Activated CD8-positive, alpha-beta T cell treated with anti-CD3 and anti-CD28 coated beads, Interleukin-2, amount 10 ng/mL, durations not matched to agents 7 days and 5 days (primary cell): ENCODE measurements around the gene SLC4A1. TPM values are rescaled to one million over a fixed set of nuclear protein-coding genes. Genes with fewer than 3 reads are reported as not detected.
A peak's percentile ranks its signal among the peaks of the same experiment; 100 is the strongest.

Experiments used
- ATAC-seq: fragments of 150-1000 bp; cut with Tn5 transposase; one replicate; pipeline ENCODE4 v1.10.0; 2021; ENCODE audit warnings: moderate library complexity
- CTCF ChIA-PET: fragments of 350-600 bp; sonication (Branson Sonifier 250); formaldehyde crosslinking; loops from one replicate; lab custom pipeline; 2021; ENCODE audit warnings: antibody characterized with exemption; lab: Charles Lee
- POLR2A ChIA-PET: fragments of 350-600 bp; sonication (Branson Sonifier 250); formaldehyde crosslinking; loops from one replicate; lab custom pipeline; 2021; ENCODE audit warnings: antibody characterized with exemption; lab: Charles Lee
- DNase-seq: peaks from one replicate; pipeline ENCODE4 v3.0.0-alpha.2; 2020
- H3K27ac Mint-ChIP-seq: one replicate; pipeline ENCODE4 v1.8.0; 2021; ENCODE audit warnings: mild to moderate bottlenecking, mixed read lengths
- H3K27me3 Mint-ChIP-seq: one replicate; pipeline ENCODE4 v1.8.0; 2021; ENCODE audit warnings: low read depth, mixed read lengths
- H3K36me3 Mint-ChIP-seq: one replicate; pipeline ENCODE4 v1.8.0; 2021; ENCODE audit warnings: low read depth, mixed read lengths
- H3K4me1 Mint-ChIP-seq: one replicate; pipeline ENCODE4 v1.8.0; 2021; ENCODE audit warnings: low read depth, mixed read lengths
- H3K4me3 Mint-ChIP-seq: one replicate; pipeline ENCODE4 v1.8.0; 2021; ENCODE audit warnings: mild to moderate bottlenecking, mixed read lengths
- H3K9me3 Mint-ChIP-seq: one replicate; pipeline ENCODE4 v1.8.0; 2022; ENCODE audit warnings: mixed read lengths; ENCODE audit not compliant: insufficient read depth
- total RNA-seq, 2 experiments: library from RNA; stranded (reverse); gene quantifications; one replicate each; pipeline ENCODE4 v1.2.3, GENCODE V29; 2021

Gene SLC4A1
- total RNA-seq, 2 experiments from 2014 or later: not detected

GRCh38 chr17:44218344-44219107 is 49.4 kb downstream of the SLC4A1 start:
- ChIA-PET POLR2A (interaction anchor here (0.8 to 6.6 kb wide), 6 partner anchors 14 to 107 kb away, joined by 3 to 59 read pairs (median 20); partner anchors contain the start of genes ATXN7L3, SLC25A39 and TMUB2), CTCF (interaction anchor here (0.7 to 1.8 kb wide), 8 partner anchors 9 to 112 kb away, joined by 3 to 14 read pairs (median 6); no protein-coding TSS in a partner anchor)
- H3K9me3 Mint-ChIP-seq: no peaks in the 10 kb centered on the region
- H3K4me3 Mint-ChIP-seq: peak overlapping the region; percentile 97
- H3K36me3 Mint-ChIP-seq: peaks cover 48% of the 10 kb centered on the region
- peak; percentile 60 for ATAC-seq
- no peaks in the 10 kb centered on the region for H3K27me3 Mint-ChIP-seq
- peak; percentile 90 for DNase-seq
- peak overlapping the region; percentile 85 for H3K27ac Mint-ChIP-seq
- peaks cover 46% of the 10 kb centered on the region for H3K4me1 Mint-ChIP-seq

GRCh38 chr17:44217738-44218343 is 50.1 kb downstream of the SLC4A1 start:
- peak; percentile 47 for DNase-seq
- CTCF ChIA-PET: interaction anchor here (0.9 to 4.6 kb wide), 13 partner anchors 8 to 128 kb away, joined by 3 to 37 read pairs (median 7); partner anchors contain the start of gene GRN
- Mint-ChIP-seq H3K27me3 (no peaks in the 10 kb centered on the region), H3K36me3 (peaks cover 55% of the 10 kb centered on the region), H3K27ac (peak overlapping the region; percentile 85), H3K4me1 (peaks cover 52% of the 10 kb centered on the region), H3K4me3 (peak overlapping the region; percentile 97), H3K9me3 (no peaks in the 10 kb centered on the region)
- no peak for ATAC-seq
- POLR2A ChIA-PET: interaction anchor here (0.7 to 6.6 kb wide), 7 partner anchors 9 to 107 kb away, joined by 3 to 59 read pairs (median 15); partner anchors contain the start of genes ATXN7L3, SLC25A39 and TMUB2

GRCh38 chr17:44216694-44217093 is 51.2 kb downstream of the SLC4A1 start:
- peak overlapping the region; percentile 85 for H3K27ac Mint-ChIP-seq
- ChIA-PET CTCF (interaction anchor here (0.7 to 4.6 kb wide), 18 partner anchors 11 to 317 kb away, joined by 3 to 37 read pairs (median 4); partner anchors contain the start of genes GRN, HDAC5 and SLC25A39), POLR2A (interaction anchor here (0.6 to 6.6 kb wide), 10 partner anchors 9 to 129 kb away, joined by 3 to 59 read pairs (median 4); partner anchors contain the start of genes ATXN7L3, HDAC5 and SLC25A39)
- H3K27me3 Mint-ChIP-seq: no peaks in the 10 kb centered on the region
- no peak for DNase-seq
- H3K4me1 Mint-ChIP-seq: peaks cover 50% of the 10 kb centered on the region
- peaks cover 55% of the 10 kb centered on the region for H3K36me3 Mint-ChIP-seq
- no peaks in the 10 kb centered on the region for H3K9me3 Mint-ChIP-seq
- ATAC-seq: no peak
- peak overlapping the region; percentile 97 for H3K4me3 Mint-ChIP-seq

GRCh38 chr17:44216173-44216572 is 51.8 kb downstream of the SLC4A1 start:
- ATAC-seq: no peak
- CTCF ChIA-PET: interaction anchor here (0.8 to 4.6 kb wide), 15 partner anchors 10 to 318 kb away, joined by 3 to 37 read pairs (median 6); partner anchors contain the start of genes GRN and SLC25A39
- H3K4me1 Mint-ChIP-seq: peaks cover 52% of the 10 kb centered on the region
- POLR2A ChIA-PET: interaction anchor here (0.6 to 6.6 kb wide), 9 partner anchors 8 to 130 kb away, joined by 3 to 59 read pairs (median 4); partner anchors contain the start of genes ATXN7L3, HDAC5 and SLC25A39
- H3K9me3 Mint-ChIP-seq: no peaks in the 10 kb centered on the region
- peak; percentile 75 for DNase-seq
- H3K27ac Mint-ChIP-seq: peak overlapping the region; percentile 85
- H3K36me3 Mint-ChIP-seq: peaks cover 56% of the 10 kb centered on the region
- no peaks in the 10 kb centered on the region for H3K27me3 Mint-ChIP-seq
- H3K4me3 Mint-ChIP-seq: peak overlapping the region; percentile 97

- H3K9me3 Mint-ChIP-seq: no peaks in the 10 kb centered on the region
- H3K27ac Mint-ChIP-seq: peak overlapping the region; percentile 85
- no peaks in the 10 kb centered on the region for H3K27me3 Mint-ChIP-seq
- H3K4me1 Mint-ChIP-seq: peaks cover 59% of the 10 kb centered on the region
- H3K4me3 Mint-ChIP-seq: peak overlapping the region; percentile 97
- DNase-seq (no peak), ATAC-seq (no peak)
- CTCF ChIA-PET: interaction anchor here (2.0 to 6.7 kb wide), 5 partner anchors 11 to 136 kb away, joined by 7 to 68 read pairs (median 14); partner anchors contain the start of gene GRN
- H3K36me3 Mint-ChIP-seq: peaks cover 62% of the 10 kb centered on the region
- POLR2A ChIA-PET: interaction anchor here (0.9 to 2.0 kb wide), 4 partner anchors 10 to 114 kb away, joined by 3 to 6 read pairs (median 3); no protein-coding TSS in a partner anchor
Observed at GRCh38 chr17:44214896-44215295, 53.0 kb downstream of the SLC4A1 start.

- H3K27ac Mint-ChIP-seq: peak overlapping the region; percentile 85
Observed at GRCh38 chr17:44214230-44214494, 53.8 kb downstream of the SLC4A1 start.

GRCh38 chr17:44213403-44214229 is 54.3 kb downstream of the SLC4A1 start:
- ATAC-seq (no peak), DNase-seq (no peak)
- Mint-ChIP-seq H3K9me3 (no peaks in the 10 kb centered on the region), H3K27me3 (no peaks in the 10 kb centered on the region), H3K4me3 (no peak overlapping the region), H3K4me1 (peaks cover 67% of the 10 kb centered on the region), H3K36me3 (peaks cover 73% of the 10 kb centered on the region), H3K27ac (peak overlapping the region; percentile 85)
- ChIA-PET POLR2A (interaction anchor here (0.7 to 2.0 kb wide), 5 partner anchors 9 to 214 kb away, joined by 3 to 6 read pairs (median 3); no protein-coding TSS in a partner anchor), CTCF (interaction anchor here (2.0 to 6.7 kb wide), 4 partner anchors 9 to 139 kb away, joined by 7 to 68 read pairs (median 48); partner anchors contain the start of gene GRN)

More at GRCh38 chr17:44214230-44214494, 53.8 kb downstream of the SLC4A1 start:
- ATAC-seq (no peak), DNase-seq (no peak)
- H3K4me3 Mint-ChIP-seq: no peak overlapping the region
- ChIA-PET POLR2A (interaction anchor here (0.7 to 2.0 kb wide), 6 partner anchors 10 to 214 kb away, joined by 3 to 6 read pairs (median 3); no protein-coding TSS in a partner anchor), CTCF (interaction anchor here (2.0 to 6.7 kb wide), 3 partner anchors 10 to 131 kb away, joined by 7 to 68 read pairs (median 37); partner anchors contain the start of gene GRN)
- no peaks in the 10 kb centered on the region for H3K27me3 Mint-ChIP-seq
- no peaks in the 10 kb centered on the region for H3K9me3 Mint-ChIP-seq
- H3K4me1 Mint-ChIP-seq: peaks cover 66% of the 10 kb centered on the region
- H3K36me3 Mint-ChIP-seq: peaks cover 69% of the 10 kb centered on the region

GRCh38 chr17:44212507-44213402 is 55.2 kb downstream of the SLC4A1 start:
- Mint-ChIP-seq H3K4me3 (no peak overlapping the region), H3K27me3 (no peaks in the 10 kb centered on the region), H3K36me3 (peaks cover 78% of the 10 kb centered on the region), H3K27ac (peak overlapping the region; percentile 85), H3K4me1 (peaks cover 73% of the 10 kb centered on the region), H3K9me3 (no peaks in the 10 kb centered on the region)
- CTCF ChIA-PET: interaction anchor here (0.9 to 6.7 kb wide), 5 partner anchors 8 to 140 kb away, joined by 3 to 68 read pairs (median 37); partner anchors contain the start of genes GRN and RUNDC3A
- POLR2A ChIA-PET: interaction anchor here (0.8 to 3.6 kb wide), 4 partner anchors 8 to 26 kb away, joined by 3 to 33 read pairs (median 14); partner anchors contain the start of genes TMUB2 and UBTF
- ATAC-seq (no peak), DNase-seq (no peak)

- Mint-ChIP-seq H3K36me3 (peaks cover 75% of the 10 kb centered on the region), H3K4me1 (peaks cover 69% of the 10 kb centered on the region), H3K27ac (peak overlapping the region; percentile 72), H3K27me3 (no peaks in the 10 kb centered on the region), H3K9me3 (no peaks in the 10 kb centered on the region), H3K4me3 (no peak overlapping the region)
- ATAC-seq: no peak
- DNase-seq: no peak
- POLR2A ChIA-PET: interaction anchor here (0.7 to 3.6 kb wide), 8 partner anchors 9 to 52 kb away, joined by 3 to 33 read pairs (median 8); partner anchors contain the start of genes TMUB2 and UBTF
- CTCF ChIA-PET: interaction anchor here (0.9 to 6.7 kb wide), 14 partner anchors 10 to 141 kb away, joined by 3 to 68 read pairs (median 22); partner anchors contain the start of genes GRN, RUNDC3A, SLC25A39 and TMUB2
Observed at GRCh38 chr17:44211281-44212265, 56.4 kb downstream of the SLC4A1 start.
